C4-2B (cell line): ENCODE data around the gene NELFB.

Experiments
- H3K27ac ChIP-seq: fragments of 450-650 bp; 2 replicates; pipeline ENCODE4 v1.5.1; 2017
- ZFX ChIP-seq: fragments of 450-650 bp; IDR thresholded peaks from 2 replicates; pipeline ENCODE4 v1.6.1; 2017
- TF ChIP-seq, protein P1 (sequence below): fragments of 450-650 bp; conservative IDR thresholded peaks from 2 replicates; pipeline ENCODE4 v1.5.1; 2017; ENCODE audit warnings: mild to moderate bottlenecking

NELFB gene

GRCh38 chr9:137215196-137215986, 39.7 kb upstream of the NELFB start:
- no peak for TF ChIP-seq ZFX
- TF ChIP-seq, protein P1, sequence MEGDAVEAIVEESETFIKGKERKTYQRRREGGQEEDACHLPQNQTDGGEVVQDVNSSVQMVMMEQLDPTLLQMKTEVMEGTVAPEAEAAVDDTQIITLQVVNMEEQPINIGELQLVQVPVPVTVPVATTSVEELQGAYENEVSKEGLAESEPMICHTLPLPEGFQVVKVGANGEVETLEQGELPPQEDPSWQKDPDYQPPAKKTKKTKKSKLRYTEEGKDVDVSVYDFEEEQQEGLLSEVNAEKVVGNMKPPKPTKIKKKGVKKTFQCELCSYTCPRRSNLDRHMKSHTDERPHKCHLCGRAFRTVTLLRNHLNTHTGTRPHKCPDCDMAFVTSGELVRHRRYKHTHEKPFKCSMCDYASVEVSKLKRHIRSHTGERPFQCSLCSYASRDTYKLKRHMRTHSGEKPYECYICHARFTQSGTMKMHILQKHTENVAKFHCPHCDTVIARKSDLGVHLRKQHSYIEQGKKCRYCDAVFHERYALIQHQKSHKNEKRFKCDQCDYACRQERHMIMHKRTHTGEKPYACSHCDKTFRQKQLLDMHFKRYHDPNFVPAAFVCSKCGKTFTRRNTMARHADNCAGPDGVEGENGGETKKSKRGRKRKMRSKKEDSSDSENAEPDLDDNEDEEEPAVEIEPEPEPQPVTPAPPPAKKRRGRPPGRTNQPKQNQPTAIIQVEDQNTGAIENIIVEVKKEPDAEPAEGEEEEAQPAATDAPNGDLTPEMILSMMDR, result no peak
- H3K27ac ChIP-seq, result no peak overlapping the region

GRCh38 chr9:137216188-137216965, 38.8 kb upstream of the NELFB start:
- no peak for TF ChIP-seq ZFX
- TF ChIP-seq, protein P1, result no peak
- H3K27ac ChIP-seq, result peak overlapping the region; percentile 98

- H3K27ac ChIP-seq, result peak overlapping the region; percentile 98
- TF ChIP-seq ZFX, result no peak; the same call in 1 of the 2 replicates
- TF ChIP-seq, protein P1, result no peak; the same call in 1 of the 2 replicates
Measured at GRCh38 chr9:137217276-137218211, 37.6 kb upstream of the NELFB start.

GRCh38 chr9:137218212-137218753, 36.8 kb upstream of the NELFB start:
- TF ChIP-seq, protein P1, result no peak
- TF ChIP-seq ZFX, result 0 out of 2 replicates have a peak, but pooled peaks have one; percentile 51
- peak overlapping the region; percentile 98 for H3K27ac ChIP-seq

- TF ChIP-seq, protein P1, result no peak
- no peak for TF ChIP-seq ZFX
- peak overlapping the region; percentile 98 for H3K27ac ChIP-seq
Measured at GRCh38 chr9:137218754-137219271, 36.3 kb upstream of the NELFB start.

- H3K27ac ChIP-seq, result peak overlapping the region; percentile 98
- TF ChIP-seq, protein P1, result no peak
- no peak for TF ChIP-seq ZFX
Measured at GRCh38 chr9:137219757-137220316, 35.3 kb upstream of the NELFB start.
